H1 (cell line): Measurements from ENCODE around the gene ENDOU.

Experiments used
- BRCA1 ChIP-seq: IDR thresholded peaks from 2 replicates; pipeline ENCODE4 v1.6.1; 2012; ENCODE audit warnings: low read depth, low read length, improper control_type of control experiment
- EZH2 ChIP-seq: fragments of 200-600 bp; sonication (generic); IDR thresholded peaks from 2 replicates; pipeline ENCODE4 v1.7.1; 2012; ENCODE audit warnings: low read depth, mild to moderate bottlenecking, moderate library complexity, low read length, inconsistent platforms; ENCODE audit not compliant: severe bottlenecking
- TF ChIP-seq, protein P1 (sequence below), 3 experiments: IDR thresholded peaks; 1 replicate in 2 of 3; 2 replicates in 1 of 3; pipeline versions ENCODE4 v1.5.1 to v1.6.1; 2011; ENCODE audit warnings: low read length in 3 of 3, mild to moderate bottlenecking in 3 of 3, inconsistent platforms in 2 of 3, low read depth in 1 of 3, moderate library complexity in 1 of 3; ENCODE audit not compliant: insufficient read depth in 1 of 3; ENCODE audit errors: control extremely low read depth in 1 of 3
- TF ChIP-seq, protein P2 (sequence below): IDR thresholded peaks from 2 replicates; pipeline ENCODE4 v1.6.1; 2012; ENCODE audit warnings: inconsistent platforms
- TF ChIP-seq, protein P3 (sequence below): IDR thresholded peaks from 2 replicates; pipeline ENCODE4 v1.6.1; 2011; ENCODE audit warnings: low read length, improper control_type of control experiment

DNA sequence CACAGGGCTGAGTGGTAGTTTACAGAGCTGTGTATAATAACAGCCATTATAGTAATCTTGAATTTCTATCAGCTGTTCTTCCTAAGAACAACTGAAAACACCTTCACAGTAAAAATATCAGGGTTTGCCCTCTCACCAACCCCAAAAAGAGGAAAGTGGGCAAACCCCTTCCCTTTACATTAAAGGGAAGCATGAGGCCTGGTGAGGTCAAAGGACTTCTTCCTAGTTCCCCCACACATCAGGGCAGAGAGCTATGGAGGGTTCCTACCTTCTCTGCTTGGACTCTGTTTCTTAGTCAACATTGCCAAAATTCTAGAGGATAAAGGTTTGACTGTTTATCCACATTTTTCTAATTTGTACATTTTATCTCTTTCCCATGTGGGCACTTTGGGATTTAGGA, 15.0 kb downstream of the ENDOU start:
- no peak for TF ChIP-seq BRCA1
- TF ChIP-seq, protein P1, sequence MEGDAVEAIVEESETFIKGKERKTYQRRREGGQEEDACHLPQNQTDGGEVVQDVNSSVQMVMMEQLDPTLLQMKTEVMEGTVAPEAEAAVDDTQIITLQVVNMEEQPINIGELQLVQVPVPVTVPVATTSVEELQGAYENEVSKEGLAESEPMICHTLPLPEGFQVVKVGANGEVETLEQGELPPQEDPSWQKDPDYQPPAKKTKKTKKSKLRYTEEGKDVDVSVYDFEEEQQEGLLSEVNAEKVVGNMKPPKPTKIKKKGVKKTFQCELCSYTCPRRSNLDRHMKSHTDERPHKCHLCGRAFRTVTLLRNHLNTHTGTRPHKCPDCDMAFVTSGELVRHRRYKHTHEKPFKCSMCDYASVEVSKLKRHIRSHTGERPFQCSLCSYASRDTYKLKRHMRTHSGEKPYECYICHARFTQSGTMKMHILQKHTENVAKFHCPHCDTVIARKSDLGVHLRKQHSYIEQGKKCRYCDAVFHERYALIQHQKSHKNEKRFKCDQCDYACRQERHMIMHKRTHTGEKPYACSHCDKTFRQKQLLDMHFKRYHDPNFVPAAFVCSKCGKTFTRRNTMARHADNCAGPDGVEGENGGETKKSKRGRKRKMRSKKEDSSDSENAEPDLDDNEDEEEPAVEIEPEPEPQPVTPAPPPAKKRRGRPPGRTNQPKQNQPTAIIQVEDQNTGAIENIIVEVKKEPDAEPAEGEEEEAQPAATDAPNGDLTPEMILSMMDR (IDR thresholded peaks at IDR 0.05; ENCODE audit: control extremely low read depth in 1 of 3, insufficient read depth in 1 of 3, low read depth in 1 of 3, low read length in 3 of 3), result no peak
- TF ChIP-seq, protein P2, sequence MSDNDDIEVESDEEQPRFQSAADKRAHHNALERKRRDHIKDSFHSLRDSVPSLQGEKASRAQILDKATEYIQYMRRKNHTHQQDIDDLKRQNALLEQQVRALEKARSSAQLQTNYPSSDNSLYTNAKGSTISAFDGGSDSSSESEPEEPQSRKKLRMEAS, result no peak
- no peak for TF ChIP-seq EZH2
- TF ChIP-seq, protein P3, sequence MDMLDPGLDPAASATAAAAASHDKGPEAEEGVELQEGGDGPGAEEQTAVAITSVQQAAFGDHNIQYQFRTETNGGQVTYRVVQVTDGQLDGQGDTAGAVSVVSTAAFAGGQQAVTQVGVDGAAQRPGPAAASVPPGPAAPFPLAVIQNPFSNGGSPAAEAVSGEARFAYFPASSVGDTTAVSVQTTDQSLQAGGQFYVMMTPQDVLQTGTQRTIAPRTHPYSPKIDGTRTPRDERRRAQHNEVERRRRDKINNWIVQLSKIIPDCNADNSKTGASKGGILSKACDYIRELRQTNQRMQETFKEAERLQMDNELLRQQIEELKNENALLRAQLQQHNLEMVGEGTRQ, result no peak
